Non-pigmented ciliary epithelial cell (primary cell): Measurements from ENCODE around the gene RPL31.

Experiments used
- DNase-seq: peaks from one replicate; pipeline ENCODE4 v3.0.0-alpha.2; 2010; ENCODE audit warnings: low read depth

Gene RPL31

GRCh38 chr2:101001691-101002561, at the start of gene RPL31:
Gene RPL31, plus strand, starts transcription at chr2:101002289. Its CDS starts 413 bp downstream, at chr2:101002702.
- peak; percentile 88 for DNase-seq

GRCh38 chr2:100952512-100952911, 49.6 kb upstream of the RPL31 start:
- DNase-seq, result no peak

GRCh38 chr2:100953406-100954043, 48.6 kb upstream of the RPL31 start:
- DNase-seq, result no peak

- DNase-seq, result no peak
Observed at GRCh38 chr2:100954044-100954420, 48.1 kb upstream of the RPL31 start.

GRCh38 chr2:100955226-100955625, 46.9 kb upstream of the RPL31 start:
- no peak for DNase-seq

- no peak for DNase-seq
Observed at GRCh38 chr2:100956081-100956480, 46.0 kb upstream of the RPL31 start.

GRCh38 chr2:100957996-100958653, 44.0 kb upstream of the RPL31 start:
- DNase-seq, result peak; percentile 60

GRCh38 chr2:100959225-100959880, 42.7 kb upstream of the RPL31 start:
- DNase-seq, result no peak

GRCh38 chr2:100960688-100961087, 41.4 kb upstream of the RPL31 start:
- DNase-seq, result no peak

GRCh38 chr2:100962366-100963025, 39.6 kb upstream of the RPL31 start:
- DNase-seq, result no peak

- DNase-seq, result no peak
Observed at GRCh38 chr2:100963026-100963375, 39.1 kb upstream of the RPL31 start.

GRCh38 chr2:100964222-100964621, 37.9 kb upstream of the RPL31 start:
- no peak for DNase-seq

GRCh38 chr2:100964681-100965169, 37.4 kb upstream of the RPL31 start:
- DNase-seq, result no peak

GRCh38 chr2:100965596-100965995, 36.5 kb upstream of the RPL31 start:
- DNase-seq, result no peak

GRCh38 chr2:100967716-100968115, 34.4 kb upstream of the RPL31 start:
- no peak for DNase-seq

- DNase-seq, result no peak
Observed at GRCh38 chr2:100968146-100969145, 33.6 kb upstream of the RPL31 start.

- no peak for DNase-seq
Observed at GRCh38 chr2:100969998-100970397, 32.1 kb upstream of the RPL31 start.

- DNase-seq, result no peak
Observed at GRCh38 chr2:100971221-100971620, 30.9 kb upstream of the RPL31 start.

GRCh38 chr2:100972452-100972851, 29.6 kb upstream of the RPL31 start:
- DNase-seq, result no peak

- DNase-seq, result no peak
Observed at GRCh38 chr2:100974712-100975520, 27.2 kb upstream of the RPL31 start.
